Mucosa of descending colon (tissue), 3 donors: ENCODE measurements around the gene MYO9B. TPM values are rescaled to one million over a fixed set of nuclear protein-coding genes. Genes with fewer than 3 reads are reported as not detected.
A peak's percentile ranks its signal among the peaks of the same experiment; 100 is the strongest.

Experiments
- ATAC-seq: fragments of 200-7000 bp; cut with Tn5 transposase; one replicate; pipeline ENCODE4 v1.9.1; 2020; ENCODE audit warnings: mild to moderate bottlenecking, moderate library complexity
- DNase-seq, 3 donors: peaks; one replicate each; pipeline ENCODE4 v3.0.0-alpha.2; 2020
- H3K36me3 ChIP-seq: fragments of 200-600 bp; one replicate; pipeline ENCODE4 v1.8.0; 2021; ENCODE audit warnings: low read depth, mild to moderate bottlenecking
- H3K4me1 ChIP-seq: fragments of 200-600 bp; one replicate; pipeline ENCODE4 v1.8.0; 2021; ENCODE audit warnings: low read depth, mild to moderate bottlenecking
- H3K4me3 ChIP-seq: fragments of 200-600 bp; one replicate; pipeline ENCODE4 v1.8.0; 2021; ENCODE audit warnings: mild to moderate bottlenecking
- H3K9me3 ChIP-seq: fragments of 200-600 bp; one replicate; pipeline ENCODE4 v1.8.0; 2021; ENCODE audit warnings: mild to moderate bottlenecking
- CTCF ChIP-seq: fragments of 200-600 bp; IDR thresholded peaks from one replicate; pipeline ENCODE4 v1.8.0; 2022; ENCODE audit warnings: antibody characterized with exemption, mild to moderate bottlenecking
- intact Hi-C, 2 donors: fragments of 100-400 bp; cut with DNase I in 1 of 2; cut with micrococcal nuclease in 1 of 2; formaldehyde crosslinking; loops; one replicate each; pipeline versions ENCODE4 v1.11.0 to v1.11.1; 2022; cut with DNase I, micrococcal nuclease
- total RNA-seq, 3 donors: library from RNA; stranded (reverse); fragmentation: NEBNext Ultra II Directional in 2 of 3; extraction: Animal tissue kit (Norgen Biotek cat#: 25700) in 2 of 3; gene quantifications; one replicate each; pipeline versions ENCODE4 v1.2.1 to v1.2.4, GENCODE V29; 2021 to 2023
- donor health status: DM: no; HTN: no; CAD: no; lungs with moderate emphysema.
- donor health status: DM: no; HTN: no; CAD: no.
- donor health status: DM: no; HTN: yes; CAD: no.

Gene MYO9B
- total RNA-seq, 3 donors from 2014 or later: 73.7 to 91.8 (median 90.8) TPM

GRCh38 chr19:17244618-17245534 lies 169.3 kb downstream of the MYO9B start:
- ATAC-seq (no peak), DNase-seq (peak in 2 of 3 donors; percentile 73 to 77)
- no peaks in the 10 kb centered on the region for H3K9me3 ChIP-seq
- H3K36me3 ChIP-seq: no peaks in the 10 kb centered on the region
- no peak for TF ChIP-seq CTCF
- peak overlapping the region; percentile 81 for H3K4me3 ChIP-seq
- H3K4me1 ChIP-seq: peaks cover 63% of the 10 kb centered on the region
- intact Hi-C loops: no loop called here

GRCh38 chr19:17245535-17245984 lies 170.0 kb downstream of the MYO9B start, which contains the start of gene NR2F6:
Gene NR2F6 (minus strand): TSS chr19:17245919. CDS start chr19:17245220, 699 bp downstream.
- intact Hi-C loops: no loop called here
- Histone ChIP-seq H3K4me1 (peaks cover 58% of the 10 kb centered on the region), H3K9me3 (no peaks in the 10 kb centered on the region), H3K36me3 (no peaks in the 10 kb centered on the region), H3K4me3 (peak within 1 kb of the TSS; percentile 81)
- ATAC-seq: no peak
- TF ChIP-seq CTCF: no peak
- no peak for DNase-seq

GRCh38 chr19:17246681-17247425 lies 171.3 kb downstream of the MYO9B start:
- intact Hi-C loops: no loop called here
- TF ChIP-seq CTCF: no peak
- ATAC-seq (peak; percentile 50), DNase-seq (peak; percentile 70 to 87 (median 79))
- H3K4me3 ChIP-seq: peak overlapping the region; percentile 14
- H3K4me1 ChIP-seq: peaks cover 47% of the 10 kb centered on the region
- H3K9me3 ChIP-seq: no peaks in the 10 kb centered on the region
- no peaks in the 10 kb centered on the region for H3K36me3 ChIP-seq

GRCh38 chr19:17248011-17248776 lies 172.6 kb downstream of the MYO9B start:
- H3K9me3 ChIP-seq: no peaks in the 10 kb centered on the region
- peak; percentile 35 for ATAC-seq
- peak; percentile 63 to 85 (median 75) for DNase-seq
- H3K36me3 ChIP-seq: no peaks in the 10 kb centered on the region
- TF ChIP-seq CTCF: no peak
- no peak overlapping the region for H3K4me3 ChIP-seq
- H3K4me1 ChIP-seq: peaks cover 35% of the 10 kb centered on the region
- intact Hi-C loops: no loop called here

GRCh38 chr19:17249887-17250548 lies 174.4 kb downstream of the MYO9B start:
- peak in 2 of 3 donors; percentile 56 to 58 for DNase-seq
- no peak for ATAC-seq
- no peak overlapping the region for H3K4me3 ChIP-seq
- intact Hi-C loops: no loop called here
- no peaks in the 10 kb centered on the region for H3K36me3 ChIP-seq
- H3K9me3 ChIP-seq: no peaks in the 10 kb centered on the region
- no peak for TF ChIP-seq CTCF
- peaks cover 34% of the 10 kb centered on the region for H3K4me1 ChIP-seq
